Measurements from ENCODE around the gene PSMB4. TPM values are rescaled to one million over a fixed set of nuclear protein-coding genes. Genes with fewer than 3 reads are reported as not detected.

Gene PSMB4
- total RNA-seq: 381 and 398 TPM in 2 replicates

DNA sequence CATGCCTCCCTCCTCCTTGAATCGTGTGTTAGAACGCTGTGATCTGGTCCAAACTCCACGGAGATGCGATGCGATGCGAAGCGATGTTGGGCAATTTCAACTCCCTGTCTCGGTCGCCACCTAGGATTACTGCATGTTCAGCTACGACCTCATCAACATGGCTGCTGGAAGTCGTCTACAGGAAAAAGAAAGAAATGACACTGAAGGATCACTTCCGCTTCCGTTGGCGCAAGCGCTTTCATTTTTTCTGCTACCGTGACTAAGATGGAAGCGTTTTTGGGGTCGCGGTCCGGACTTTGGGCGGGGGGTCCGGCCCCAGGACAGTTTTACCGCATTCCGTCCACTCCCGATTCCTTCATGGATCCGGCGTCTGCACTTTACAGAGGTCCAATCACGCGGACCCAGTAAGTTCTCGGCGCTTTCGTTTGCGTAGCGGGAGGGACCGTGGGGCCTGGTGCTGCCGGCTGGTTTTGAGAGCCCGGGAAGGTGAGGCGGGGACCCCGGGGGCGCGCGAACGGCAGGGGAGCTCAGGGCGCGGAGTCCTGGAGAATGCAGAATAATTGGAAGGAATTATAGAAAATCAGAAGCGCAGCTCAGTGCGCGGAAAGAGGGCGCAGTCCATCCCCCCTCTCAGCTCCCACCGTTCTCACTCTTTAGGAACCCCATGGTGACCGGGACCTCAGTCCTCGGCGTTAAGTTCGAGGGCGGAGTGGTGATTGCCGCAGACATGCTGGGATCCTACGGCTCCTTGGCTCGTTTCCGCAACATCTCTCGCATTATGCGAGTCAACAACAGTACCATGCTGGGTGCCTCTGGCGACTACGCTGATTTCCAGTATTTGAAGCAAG, at the start of gene PSMB4:
Gene PSMB4 (plus strand): TSS at position 250 of the 848 bp plus-strand sequence. CDS start 15 bp downstream, at position 265.

DNA sequence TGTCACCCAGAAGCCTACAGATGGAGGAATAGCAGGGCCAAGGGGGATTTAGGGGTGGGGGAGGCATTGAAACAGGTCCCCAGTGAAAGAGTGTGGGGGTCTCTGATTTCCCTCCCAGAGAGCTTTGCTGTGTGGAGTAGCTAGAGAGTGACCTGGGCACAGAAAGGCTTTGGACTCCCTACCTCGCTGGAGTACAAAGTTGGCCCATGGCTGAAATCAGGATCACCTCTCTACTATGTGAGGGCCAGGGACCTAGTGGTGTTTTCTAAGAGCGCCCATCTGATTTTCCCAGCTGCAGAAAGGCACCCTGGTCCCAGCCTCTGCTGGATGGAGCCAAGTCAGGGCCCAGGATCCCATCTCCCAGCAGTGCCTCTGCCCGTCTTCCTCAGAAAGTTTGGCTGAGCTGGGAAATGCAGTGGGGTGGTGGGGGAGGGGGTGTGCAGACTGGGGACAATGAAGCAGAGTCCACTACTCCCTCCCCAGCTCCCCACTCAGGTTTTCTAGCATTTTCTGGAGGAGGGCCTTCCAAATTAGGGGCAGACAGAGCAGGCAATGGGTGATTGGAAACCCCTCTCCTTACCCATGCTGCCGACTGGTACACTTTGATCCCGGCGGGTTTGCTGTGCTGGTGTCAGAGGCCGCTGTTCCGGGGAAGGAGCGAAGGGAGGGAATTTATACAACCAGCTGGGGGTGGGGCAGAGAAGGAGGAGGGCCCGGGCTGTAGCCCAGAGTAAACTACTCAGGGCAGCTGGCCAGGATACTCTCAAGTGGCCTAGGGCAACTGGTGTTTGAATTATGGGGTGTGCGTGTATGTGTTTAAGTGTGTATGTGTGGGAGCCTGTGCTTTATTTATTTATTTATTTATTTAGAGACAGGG, 27.1 kb upstream of the PSMB4 start, which contains the start of gene SELENBP1:
Gene SELENBP1 (minus strand): TSS at position 648 of the 877 bp plus-strand sequence. CDS start 64 bp downstream, at position 584.

Small RNAs within 50 kb of the gene (small RNA-seq; reads per million reads assigned to genes)
- gene RNY4P25: 0.24 reads per million

Other genes with a start within 250 kb of the PSMB4 start
- gene TNFAIP8L2, start 242.9 kb upstream of the PSMB4 start, total RNA-seq: not detected in 2 replicates
- gene LYSMD1, start 233.7 kb upstream of the PSMB4 start, total RNA-seq: 5.2 TPM in 2 replicates
- gene SCNM1, start 233.4 kb upstream of the PSMB4 start, total RNA-seq: 30.4 and 33.4 TPM in 2 replicates
- gene TMOD4, start 223.6 kb upstream of the PSMB4 start, total RNA-seq: not detected in 2 replicates
- gene VPS72, start 209.4 kb upstream of the PSMB4 start, total RNA-seq: 58.5 and 60.7 TPM in 2 replicates
- 57.8 and 58.0 TPM in 2 replicates for gene PIP5K1A, start 201.0 kb upstream of the PSMB4 start, total RNA-seq
- 132 and 160 TPM in 2 replicates for gene PSMD4, start 144.8 kb upstream of the PSMB4 start, total RNA-seq
- 16.4 and 22.9 TPM in 2 replicates for gene ZNF687, start 117.3 kb upstream of the PSMB4 start, total RNA-seq
- 41.3 and 47.4 TPM in 2 replicates for gene PI4KB, start 72.2 kb upstream of the PSMB4 start, total RNA-seq
- gene RFX5, start 52.3 kb upstream of the PSMB4 start, total RNA-seq: 51.3 and 54.9 TPM in 2 replicates
- 3.3 and 4.2 TPM in 2 replicates for gene SELENBP1, start 26.9 kb upstream of the PSMB4 start, total RNA-seq
- 36.6 and 37.1 TPM in 2 replicates for gene POGZ, start 59.9 kb downstream of the PSMB4 start, total RNA-seq
- under 0.01 and 0.96 TPM in 2 replicates for gene CGN, start 111.8 kb downstream of the PSMB4 start, total RNA-seq
- gene TUFT1, start 140.7 kb downstream of the PSMB4 start, total RNA-seq: 3.9 and 5.9 TPM in 2 replicates
- 17.9 and 18.6 TPM in 2 replicates for gene SNX27, start 212.5 kb downstream of the PSMB4 start, total RNA-seq

Data from vein endothelial cell (primary cell).